ENCODE data around the gene SARS1.

- no peak for TF ChIP-seq CTCF (IDR thresholded peaks at IDR 0.05; ENCODE audit: borderline replicate concordance, extremely low read depth, low read length, poor library complexity, severe bottlenecking)
- TF ChIP-seq EZH2 (IDR thresholded peaks at IDR 0.05; ENCODE audit: borderline replicate concordance, low read depth, low read length, severe bottlenecking) = no peak
These were observed 27.6 kb downstream of the SARS1 start for GRCh38 chr1:109241344-109241743.

Measured in DND-41 (cell line).